ENCODE data around the gene TAP1. TPM values are rescaled to one million over a fixed set of nuclear protein-coding genes. Genes with fewer than 3 reads are reported as not detected.
A peak's percentile ranks its signal among the peaks of the same experiment; 100 is the strongest.
"Not testable (repeated sequence)": the region's sequence is repeated elsewhere in the genome, so short reads cannot be mapped to it uniquely, and the experiment has no call there.

The TAP1 gene
- total RNA-seq, 1 donor from 2014 or later, result 10.3 TPM

- no peaks in the 10 kb centered on the region for H3K36me3 Mint-ChIP-seq
- H3K4me1 Mint-ChIP-seq, result peaks cover 13% of the 10 kb centered on the region
- DNase-seq (ENCODE audit: low spot score in 2 of 2, unreplicated experiment in 2 of 2), result no peak
- no peak overlapping the region for H3K27ac Mint-ChIP-seq
- H3K4me3 Mint-ChIP-seq, result no peak overlapping the region
- peaks cover 45% of the 10 kb centered on the region for H3K27me3 Mint-ChIP-seq (ENCODE audit: low read depth)
- no peak for TF ChIP-seq CTCF (IDR thresholded peaks at IDR 0.05; ENCODE audit: unreplicated experiment)
- H3K9me3 Mint-ChIP-seq, result no peaks in the 10 kb centered on the region
Measured at GRCh38 chr6:32883789-32884188, 30.3 kb upstream of the TAP1 start.

GRCh38 chr6:32882879-32883250, 29.4 kb upstream of the TAP1 start:
- Mint-ChIP-seq H3K9me3 (no peaks in the 10 kb centered on the region), H3K27me3 (ENCODE audit: low read depth) (peaks cover 46% of the 10 kb centered on the region), H3K4me1 (peaks cover 13% of the 10 kb centered on the region), H3K36me3 (no peaks in the 10 kb centered on the region), H3K4me3 (no peak overlapping the region), H3K27ac (no peak overlapping the region)
- no peak for TF ChIP-seq CTCF (IDR thresholded peaks at IDR 0.05; ENCODE audit: unreplicated experiment)
- no peak for DNase-seq (ENCODE audit: low spot score in 2 of 2, unreplicated experiment in 2 of 2)

GRCh38 chr6:32880962-32881361, 27.5 kb upstream of the TAP1 start:
- H3K9me3 Mint-ChIP-seq; H3K27ac Mint-ChIP-seq; H3K36me3 Mint-ChIP-seq; DNase-seq (ENCODE audit: low spot score in 2 of 2, unreplicated experiment in 2 of 2); H3K4me1 Mint-ChIP-seq; H3K4me3 Mint-ChIP-seq: not testable (repeated sequence)
- peaks cover 60% of the 10 kb centered on the region for H3K27me3 Mint-ChIP-seq (ENCODE audit: low read depth)

GRCh38 chr6:32879691-32880090, 26.2 kb upstream of the TAP1 start:
- TF ChIP-seq CTCF (IDR thresholded peaks at IDR 0.05; ENCODE audit: unreplicated experiment), result no peak
- Mint-ChIP-seq H3K27me3 (ENCODE audit: low read depth) (peaks cover 69% of the 10 kb centered on the region), H3K36me3 (no peaks in the 10 kb centered on the region), H3K9me3 (no peaks in the 10 kb centered on the region), H3K4me1 (no peaks in the 10 kb centered on the region), H3K4me3 (no peak overlapping the region), H3K27ac (no peak overlapping the region)
- no peak for DNase-seq (ENCODE audit: low spot score in 2 of 2, unreplicated experiment in 2 of 2)

- Mint-ChIP-seq H3K9me3 (no peaks in the 10 kb centered on the region), H3K27ac (no peak overlapping the region), H3K36me3 (no peaks in the 10 kb centered on the region), H3K4me1 (no peaks in the 10 kb centered on the region), H3K27me3 (ENCODE audit: low read depth) (peaks cover 67% of the 10 kb centered on the region), H3K4me3 (no peak overlapping the region)
- TF ChIP-seq CTCF (IDR thresholded peaks at IDR 0.05; ENCODE audit: unreplicated experiment), result no peak
- no peak for DNase-seq (ENCODE audit: low spot score in 2 of 2, unreplicated experiment in 2 of 2)
Measured at GRCh38 chr6:32876603-32877002, 23.1 kb upstream of the TAP1 start.

- not testable (repeated sequence) for H3K36me3 Mint-ChIP-seq, H3K4me3 Mint-ChIP-seq
- peaks cover 69% of the 10 kb centered on the region for H3K27me3 Mint-ChIP-seq (ENCODE audit: low read depth)
Measured at GRCh38 chr6:32873947-32874346, 20.4 kb upstream of the TAP1 start.

GRCh38 chr6:32868257-32868788, 14.8 kb upstream of the TAP1 start:
- Mint-ChIP-seq H3K9me3 (no peaks in the 10 kb centered on the region), H3K4me1 (peaks cover 2% of the 10 kb centered on the region), H3K27ac (no peak overlapping the region), H3K36me3 (no peaks in the 10 kb centered on the region), H3K27me3 (ENCODE audit: low read depth) (peaks cover 61% of the 10 kb centered on the region), H3K4me3 (no peak overlapping the region)
- DNase-seq (ENCODE audit: low spot score in 2 of 2, unreplicated experiment in 2 of 2), result peak; percentile 66 to 84
- TF ChIP-seq CTCF (IDR thresholded peaks at IDR 0.05; ENCODE audit: unreplicated experiment), result peak; percentile 99

More at GRCh38 chr6:32873947-32874346, 20.4 kb upstream of the TAP1 start:
- H3K9me3 Mint-ChIP-seq; H3K4me1 Mint-ChIP-seq; H3K27ac Mint-ChIP-seq; DNase-seq (ENCODE audit: low spot score in 2 of 2, unreplicated experiment in 2 of 2): not testable (repeated sequence)

All from mesothelial cell of epicardium (in vitro differentiated cells).